ENCODE measurements around the gene GPATCH3. TPM values are rescaled to one million over a fixed set of nuclear protein-coding genes. Genes with fewer than 3 reads are reported as not detected.

GPATCH3 gene
- total and polyA plus RNA-seq, 2 of the 8 experiments (the other 6 are each of a cell fraction or from before 2014, with no cell fraction given), result 7.9 to 17.4 TPM

GRCh38 chr1:26913389-26913753 is 13.1 kb upstream of the GPATCH3 start:
- WGBS, 2 experiments (ENCODE audit: extremely low coverage in 1 of 2, insufficient coverage in 1 of 2, insufficient read length in 1 of 2, insufficient replicate concordance in 2 of 2, low coverage in 1 of 2, low lambda C conversion rate in 2 of 2, missing lambda C conversion rate in 1 of 2), result 86% methylated on average over 5 of the region's 5 CpGs; no CpG with 5 or more reads in 1 of the 2 experiments
- no peaks in the 10 kb centered on the region for H3K9me3 ChIP-seq (ENCODE audit: insufficient read depth in 2 of 2, low read depth in 1 of 2, low read length in 1 of 2)
- H2BK15ac ChIP-seq (ENCODE audit: low read length), result no peak overlapping the region
- no peak overlapping the region for H4K91ac ChIP-seq (replicated peaks; ENCODE audit: insufficient read length, low read length)
- H2BK120ac ChIP-seq (replicated peaks; ENCODE audit: low read depth, low read length), result no peak overlapping the region
- H3K36me3 ChIP-seq (ENCODE audit: control insufficient read depth in 2 of 4, insufficient read depth in 4 of 4, low read length in 3 of 4), result no peaks in the 10 kb centered on the region
- no peak overlapping the region for H2AK5ac ChIP-seq (ENCODE audit: low read depth, low read length)
- no peak overlapping the region for H3K9ac ChIP-seq (replicated peaks in 1 of 4; ENCODE audit: extremely low read depth in 1 of 4, low read depth in 3 of 4, low read length in 3 of 4)
- POLR2A ChIA-PET (ENCODE audit: partially characterized antibody), result interaction anchor here (1.1 to 2.5 kb wide), 5 partner anchors 9 to 23 kb away, joined by 3 to 14 read pairs (median 7); partner anchors contain the start of genes GPATCH3, GPN2 and NUDC
- H3K27ac ChIP-seq (ENCODE audit: low read depth, low read length), result no peak overlapping the region
- no peak overlapping the region for H3K23ac ChIP-seq (ENCODE audit: insufficient read length)
- no peak overlapping the region for H4K5ac ChIP-seq (ENCODE audit: insufficient read length, low read depth, low read length)
- DNase-seq (ENCODE audit: low read depth in 1 of 2, low spot score in 2 of 2) (no peak), FAIRE-seq (no peak)
- H4K8ac ChIP-seq (ENCODE audit: extremely low read depth, insufficient read depth, low read length), result no peak overlapping the region
- H2AFZ ChIP-seq (ENCODE audit: low read length), result no peak overlapping the region
- H3K4me1 ChIP-seq (replicated peaks in 1 of 4; ENCODE audit: control insufficient read depth in 3 of 4, insufficient read depth in 4 of 4, low read length in 3 of 4), result no peaks in the 10 kb centered on the region
- no peak overlapping the region for H3K18ac ChIP-seq (ENCODE audit: extremely low read depth, low read length)
- H3K79me1 ChIP-seq (ENCODE audit: low read depth, low read length), result no peaks in the 10 kb centered on the region
- no peaks in the 10 kb centered on the region for H3K79me2 ChIP-seq (ENCODE audit: control insufficient read depth in 1 of 2, insufficient read depth in 2 of 2, low read length in 2 of 2)
- H3K23me2 ChIP-seq (ENCODE audit: low read depth, low read length), result no peaks in the 10 kb centered on the region
- H2BK20ac ChIP-seq (ENCODE audit: low read length), result no peak overlapping the region
- no peaks in the 10 kb centered on the region for H4K20me1 ChIP-seq (replicated peaks in 1 of 2; ENCODE audit: control insufficient read depth in 1 of 2, insufficient read depth in 2 of 2, low read length in 2 of 2)
- CTCF ChIA-PET (ENCODE audit: partially characterized antibody), result interaction anchor here (0.8 to 1.3 kb wide), 3 partner anchors 47 to 311 kb away, joined by 3 read pairs; partner anchors contain the start of gene KDF1
- TF ChIP-seq PHF8 (conservative IDR thresholded peaks at IDR 0.05; ENCODE audit: low read depth, low read length) (no peak), TBP (IDR thresholded peaks at IDR 0.05; ENCODE audit: low read depth, low read length) (no peak), RAD21 (IDR thresholded peaks at IDR 0.05 in 1 of 2, conservative IDR thresholded peaks at IDR 0.05 in 1 of 2; ENCODE audit: low read depth in 2 of 2, low read length in 2 of 2) (no peak), SP2 (IDR thresholded peaks at IDR 0.05; ENCODE audit: low read length) (no peak), CEBPB (IDR thresholded peaks at IDR 0.05; ENCODE audit: low read depth, low read length) (no peak)
- no peak overlapping the region for H3K4me2 ChIP-seq (ENCODE audit: insufficient read depth in 1 of 2, low read depth in 2 of 2, low read length in 2 of 2)
- no peak overlapping the region for H2BK5ac ChIP-seq (ENCODE audit: low read depth, low read length)
- peaks cover 0 to 2% (median 0%) of the 10 kb centered on the region in 4 experiments; a peak in 2 of 7 replicates for H3K27me3 ChIP-seq (replicated peaks in 1 of 4; ENCODE audit: control insufficient read depth in 3 of 4, extremely low read depth in 1 of 4, insufficient read depth in 3 of 4, low read length in 3 of 4)
- no peak overlapping the region for H3K14ac ChIP-seq (ENCODE audit: insufficient read length)
- no peak overlapping the region for H2BK12ac ChIP-seq (ENCODE audit: low read depth, low read length)
- H3K4me3 ChIP-seq (ENCODE audit: extremely low read depth in 1 of 4, insufficient read depth in 2 of 4, low read depth in 3 of 4, low read length in 4 of 4), result no peak overlapping the region
- H3K56ac ChIP-seq (replicated peaks; ENCODE audit: insufficient read length, low read depth, low read length), result no peak overlapping the region
- no peak overlapping the region for H3K4ac ChIP-seq (replicated peaks; ENCODE audit: insufficient read length, low read depth, low read length)

Measured in H1 (cell line).